Left lung (tissue), 10 donors: Measurements from ENCODE around the gene RAB7A. TPM values are rescaled to one million over a fixed set of nuclear protein-coding genes. Genes with fewer than 3 reads are reported as not detected.
A peak's percentile ranks its signal among the peaks of the same experiment; 100 is the strongest.

ENCODE experiments used
- ATAC-seq: fragments of 200-7000 bp; cut with Tn5 transposase; one replicate; pipeline ENCODE4 v1.9.1; 2020; ENCODE audit warnings: moderate library complexity
- DNase-seq, 4 donors: peaks; one replicate each; pipeline ENCODE4 v3.0.0-alpha.2; 2013 to 2020
- H3K27ac ChIP-seq, 2 donors: fragments of 200-600 bp; sonication (generic) in 1 of 2; one replicate each; pipeline versions ENCODE4 v1.5.0 to v1.8.0; 2020 to 2021
- H3K27me3 ChIP-seq, 2 donors: fragments of 200-600 bp; sonication (generic) in 1 of 2; one replicate each; pipeline versions ENCODE4 v1.5.0 to v1.8.0; 2020 to 2021
- H3K36me3 ChIP-seq, 2 donors: fragments of 200-600 bp; sonication (generic) in 1 of 2; one replicate each; pipeline versions ENCODE4 v1.5.0 to v1.8.0; 2020 to 2021
- H3K4me1 ChIP-seq, 2 donors: fragments of 200-600 bp; one replicate each; pipeline ENCODE4 v1.8.0; 2021
- H3K4me3 ChIP-seq, 2 donors: fragments of 200-600 bp; sonication (generic) in 1 of 2; one replicate each; pipeline versions ENCODE4 v1.5.0 to v1.8.0; 2020 to 2021; ENCODE audit warnings: mild to moderate bottlenecking in 1 of 2
- H3K9me3 ChIP-seq, 2 donors: fragments of 200-600 bp; sonication (generic) in 1 of 2; one replicate each; pipeline versions ENCODE4 v1.5.0 to v1.8.0; 2020 to 2021
- CTCF ChIP-seq, 2 donors: fragments of 200-600 bp; sonication (generic) in 1 of 2; IDR thresholded peaks; one replicate each; pipeline versions ENCODE4 v1.5.0 to v1.8.0; 2021; ENCODE audit warnings: antibody characterized with exemption in 2 of 2
- intact Hi-C, 2 donors: fragments of 100-400 bp; cut with DNase I; formaldehyde crosslinking; loops; one replicate each; pipeline versions ENCODE4 v1.11.2 to v1.14.2; 2022
- polyA plus RNA-seq, 6 donors: library from polyadenylated mRNA; unstranded; fragments of 120-200 nt; gene quantifications; one replicate each; pipeline ENCODE4 v1.2.1, GENCODE V29; 2013; ENCODE audit not compliant: insufficient read length in 6 of 6
- total RNA-seq, 2 donors: library from RNA; stranded (reverse); fragmentation: NEBNext Ultra II Directional; extraction: Animal tissue kit (Norgen Biotek cat#: 25700); gene quantifications; one replicate each; pipeline ENCODE4 v1.2.1, GENCODE V29; 2021
- donor health status: DM: no; HTN: yes; CAD: no.
- donor health status: DM: no; HTN: no; CAD: no.

RAB7A gene
- total and polyA plus RNA-seq, 8 donors = 162 to 336 (median 195) TPM

DNA sequence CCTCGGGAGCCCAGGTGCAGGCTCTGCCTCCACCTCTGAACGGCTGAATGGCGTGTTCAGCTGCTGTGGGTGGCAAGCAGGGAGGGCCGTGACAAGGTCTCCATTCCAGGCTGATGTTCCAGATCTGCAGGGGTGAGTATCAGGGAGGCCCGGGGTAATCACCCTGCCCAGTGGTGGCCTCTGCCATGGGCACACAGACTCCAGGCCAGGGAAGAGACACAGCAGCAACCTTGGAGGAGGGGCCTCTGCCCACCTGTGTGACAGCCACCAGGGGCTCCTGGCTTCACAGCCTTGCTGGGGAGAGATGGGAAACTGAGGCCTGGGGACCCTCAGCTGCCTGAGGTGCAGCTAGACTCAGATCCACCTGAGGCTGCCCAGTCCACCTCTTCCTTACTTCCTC is 127.8 kb downstream of the RAB7A start:
- Histone ChIP-seq H3K27ac (peak overlapping the region in 1 of 2 donors; percentile 82), H3K4me1 (peaks cover 0 to 18% of the 10 kb centered on the region in 2 donors), H3K27me3 (no peaks in the 10 kb centered on the region), H3K9me3 (peaks cover 0 to 34% of the 10 kb centered on the region in 2 donors), H3K36me3 (no peaks in the 10 kb centered on the region), H3K4me3 (no peak overlapping the region)
- ATAC-seq = no peak
- no peak for DNase-seq
- intact Hi-C loops = no loop called here
- no peak for TF ChIP-seq CTCF (IDR thresholded peaks at IDR 0.05)

- Histone ChIP-seq H3K4me1 (peaks cover 0 to 18% of the 10 kb centered on the region in 2 donors), H3K27me3 (no peaks in the 10 kb centered on the region), H3K27ac (peak overlapping the region in 1 of 2 donors; percentile 82), H3K36me3 (no peaks in the 10 kb centered on the region), H3K9me3 (peaks cover 0 to 40% of the 10 kb centered on the region in 2 donors), H3K4me3 (no peak overlapping the region)
- DNase-seq = no peak
- intact Hi-C loops = no loop called here
- ATAC-seq = peak; percentile 35
- no peak for TF ChIP-seq CTCF (IDR thresholded peaks at IDR 0.05)
Measured at GRCh38 chr3:128854475-128854874, 128.5 kb downstream of the RAB7A start.

DNA sequence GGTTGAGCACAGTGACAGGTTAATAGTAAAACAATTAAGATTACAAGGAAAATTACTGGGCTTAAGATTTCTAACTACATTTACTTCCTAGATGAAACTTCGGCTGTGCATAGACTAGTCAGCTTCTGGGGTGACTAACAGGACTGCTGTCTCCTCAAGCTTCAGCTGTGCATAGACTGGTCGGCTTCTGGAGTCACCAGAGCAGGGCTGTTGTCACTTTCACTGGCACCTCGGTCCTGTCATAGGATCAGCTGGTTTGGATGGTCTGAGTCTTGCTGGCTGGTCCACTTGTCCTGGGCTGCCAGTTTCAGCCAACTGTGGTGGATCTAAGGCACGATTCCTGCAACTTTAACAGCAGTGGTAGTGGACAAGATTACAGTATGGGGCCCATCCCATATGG is 129.6 kb downstream of the RAB7A start:
- H3K27ac ChIP-seq = peak overlapping the region in 1 of 2 donors; percentile 82
- H3K27me3 ChIP-seq = no peaks in the 10 kb centered on the region
- ATAC-seq (no peak), DNase-seq (no peak)
- H3K4me3 ChIP-seq = no peak overlapping the region
- no peak for TF ChIP-seq CTCF (IDR thresholded peaks at IDR 0.05)
- peaks cover 0 to 51% of the 10 kb centered on the region in 2 donors for H3K9me3 ChIP-seq
- H3K36me3 ChIP-seq = peaks cover 0 to 2% of the 10 kb centered on the region in 2 donors
- peaks cover 0 to 16% of the 10 kb centered on the region in 2 donors for H3K4me1 ChIP-seq
- intact Hi-C loops = no loop called here

DNA sequence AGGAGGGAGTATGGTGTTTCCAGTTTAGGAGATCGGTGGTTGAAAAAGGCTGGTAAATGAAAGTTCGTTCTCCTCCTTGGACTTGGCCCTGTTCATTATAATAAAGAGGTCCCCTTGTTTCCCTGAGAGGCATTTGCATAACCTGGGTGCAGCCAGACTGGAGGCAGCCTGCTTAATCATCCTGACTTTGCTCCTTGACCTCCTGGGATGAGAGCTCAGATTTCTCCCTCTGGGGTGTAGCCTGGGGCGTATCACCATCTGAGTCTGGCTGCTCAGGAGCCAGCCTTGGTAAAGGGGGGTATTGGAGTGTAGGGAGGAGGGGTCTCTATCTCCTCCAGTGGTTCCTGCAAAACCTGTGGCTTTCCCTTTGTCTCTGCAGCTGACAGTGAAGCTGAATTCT is 132.2 kb downstream of the RAB7A start:
- ATAC-seq = no peak
- no peak for TF ChIP-seq CTCF (IDR thresholded peaks at IDR 0.05)
- Histone ChIP-seq H3K9me3 (peaks cover 0 to 62% of the 10 kb centered on the region in 2 donors), H3K36me3 (peaks cover 0 to 3% of the 10 kb centered on the region in 2 donors), H3K27ac (no peak overlapping the region), H3K4me3 (no peak overlapping the region), H3K4me1 (peaks cover 0 to 16% of the 10 kb centered on the region in 2 donors), H3K27me3 (no peaks in the 10 kb centered on the region)
- no peak for DNase-seq
- intact Hi-C loops = no loop called here

DNA sequence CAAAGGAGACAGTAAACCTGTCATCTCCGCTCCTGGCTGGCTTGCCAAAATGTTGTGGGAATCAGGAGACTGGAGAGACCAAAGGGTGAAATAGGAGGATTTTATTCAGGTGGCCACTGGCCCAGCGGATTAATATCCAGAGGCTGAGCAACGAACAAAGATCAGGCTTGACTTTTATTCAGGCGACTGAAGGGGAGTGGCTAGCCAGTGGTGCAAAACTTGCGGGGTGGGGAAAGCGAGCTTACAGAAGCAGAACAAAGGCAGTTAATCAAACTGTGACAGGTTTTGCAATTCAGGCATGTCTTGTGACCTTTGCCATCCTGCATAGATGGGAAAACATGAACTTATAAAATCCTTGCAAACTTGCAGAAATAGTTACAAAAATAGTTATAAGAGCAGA is 133.6 kb downstream of the RAB7A start:
- intact Hi-C loops = no loop called here
- ATAC-seq (no peak), DNase-seq (no peak)
- Histone ChIP-seq H3K36me3 (peaks cover 0 to 3% of the 10 kb centered on the region in 2 donors), H3K27ac (no peak overlapping the region), H3K4me1 (peaks cover 0 to 14% of the 10 kb centered on the region in 2 donors), H3K4me3 (no peak overlapping the region), H3K9me3 (peaks cover 0 to 49% of the 10 kb centered on the region in 2 donors), H3K27me3 (no peaks in the 10 kb centered on the region)
- TF ChIP-seq CTCF (IDR thresholded peaks at IDR 0.05) = no peak
